DOHH2 (cell line): ENCODE results near the gene ZNRF3.

ENCODE experiments used
- H3F3A ChIP-seq: fragments of 200-600 bp; sonication (generic), shearing (Covaris generic); 2 replicates; pipeline ENCODE4 v1.6.0; 2016; ENCODE audit warnings: antibody characterized with exemption, mild to moderate bottlenecking; ENCODE audit not compliant: control insufficient read depth, insufficient read depth
- H3K27ac ChIP-seq: fragments of 200-600 bp; sonication (generic); 2 replicates; pipeline ENCODE4 v1.5.1; 2014; ENCODE audit warnings: low read depth, mild to moderate bottlenecking, low read length, moderate library complexity
- H3K27me3 ChIP-seq: fragments of 200-600 bp; sonication (generic); 2 replicates; pipeline ENCODE4 v1.6.1; 2014; ENCODE audit warnings: mild to moderate bottlenecking, low read length, mixed read lengths; ENCODE audit not compliant: control insufficient read depth
- H3K36me3 ChIP-seq: fragments of 200-600 bp; sonication (generic); 2 replicates; pipeline ENCODE4 v1.6.1; 2014; ENCODE audit warnings: mild to moderate bottlenecking, low read length, moderate library complexity, mixed read lengths; ENCODE audit not compliant: control insufficient read depth
- H3K4me1 ChIP-seq: fragments of 200-600 bp; sonication (generic); 2 replicates; pipeline ENCODE4 v1.6.1; 2014; ENCODE audit warnings: mild to moderate bottlenecking, low read length, mixed read lengths; ENCODE audit not compliant: control insufficient read depth
- H3K4me2 ChIP-seq: fragments of 200-600 bp; sonication (generic); 2 replicates; pipeline ENCODE4 v1.6.0; 2014; ENCODE audit warnings: mild to moderate bottlenecking, low read length, moderate library complexity
- H3K4me3 ChIP-seq: fragments of 200-600 bp; sonication (generic); 2 replicates; pipeline ENCODE4 v1.5.1; 2014; ENCODE audit warnings: mild to moderate bottlenecking, low read length, mixed read lengths
- H3K79me2 ChIP-seq: fragments of 200-600 bp; sonication (generic); 2 replicates; pipeline ENCODE4 v1.6.1; 2014; ENCODE audit warnings: mild to moderate bottlenecking, low read length, mixed read lengths; ENCODE audit not compliant: control insufficient read depth
- H3K9me2 ChIP-seq: fragments of 200-600 bp; sonication (generic); replicated peaks from 2 replicates; pipeline ENCODE4 v1.6.1; 2014; ENCODE audit warnings: mild to moderate bottlenecking, low read length, mixed read lengths; ENCODE audit not compliant: control insufficient read depth
- H3K9me3 ChIP-seq: fragments of 200-600 bp; sonication (generic); 2 replicates; pipeline ENCODE4 v1.6.1; 2014; ENCODE audit warnings: antibody characterized with exemption, low read length, mixed read lengths; ENCODE audit not compliant: control insufficient read depth, insufficient read depth
- H4K20me1 ChIP-seq: fragments of 200-600 bp; sonication (generic); 2 replicates; pipeline ENCODE4 v1.6.0; 2014; ENCODE audit warnings: low read depth, mild to moderate bottlenecking, antibody characterized with exemption, low read length, moderate library complexity; ENCODE audit not compliant: control insufficient read depth, insufficient read depth
- EZH2phosphoT487 ChIP-seq: fragments of 200-600 bp; sonication (generic); IDR thresholded peaks from 2 replicates; pipeline ENCODE4 v1.6.1; 2017; ENCODE audit warnings: borderline replicate concordance, mild to moderate bottlenecking, antibody characterized with exemption, low read length, moderate library complexity, mixed read lengths
- TF ChIP-seq, protein P1 (sequence below): fragments of 200-600 bp; sonication (generic); IDR thresholded peaks from one replicate; pipeline ENCODE4 v1.5.1; 2014; ENCODE audit warnings: antibody characterized with exemption, mild to moderate bottlenecking, low read depth, low read length; ENCODE audit not compliant: poor library complexity, severe bottlenecking

ZNRF3 gene

DNA sequence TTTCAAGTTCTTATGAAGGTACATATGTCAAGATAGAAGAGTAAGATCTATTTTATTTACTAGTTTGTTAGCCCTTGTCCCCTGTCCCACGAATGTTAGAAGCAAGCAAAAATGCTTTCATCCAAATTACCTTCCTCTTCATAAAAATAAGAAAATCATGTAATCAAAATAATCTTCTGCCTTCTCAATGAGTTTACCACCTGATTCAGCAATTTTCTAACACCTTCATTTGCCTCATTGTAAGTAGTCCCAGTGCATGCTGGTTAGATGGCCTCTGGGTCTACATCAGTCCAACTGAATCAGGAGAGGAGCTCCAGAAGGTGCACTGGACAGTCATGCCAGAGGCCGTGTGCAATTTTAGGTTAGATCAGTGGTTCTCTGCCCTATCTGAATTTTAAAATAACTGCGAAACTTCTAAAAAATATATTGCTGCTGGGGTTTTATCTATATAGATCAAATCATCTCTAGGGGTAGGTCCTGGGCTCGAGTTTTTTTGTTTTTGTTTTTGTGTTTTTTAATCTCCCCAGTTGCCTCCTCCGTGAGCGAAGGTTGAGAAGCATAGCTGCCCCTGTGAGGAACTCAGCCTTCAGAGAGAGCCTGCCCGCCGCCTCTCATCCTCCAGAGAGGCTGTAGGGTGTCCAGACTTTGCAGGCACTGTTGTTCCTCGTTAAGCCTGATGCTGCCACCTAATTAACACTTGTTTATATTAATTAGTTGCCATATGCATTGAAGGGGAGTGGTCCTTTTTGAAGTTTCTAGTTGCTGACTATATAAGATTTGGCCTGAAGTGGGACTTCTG lies 146.0 kb downstream of the ZNRF3 start:
- no peaks in the 10 kb centered on the region for H3K79me2 ChIP-seq
- H3K4me1 ChIP-seq, result no peaks in the 10 kb centered on the region
- H3K27me3 ChIP-seq, result peaks cover 32% of the 10 kb centered on the region
- H3K4me3 ChIP-seq, result no peak overlapping the region
- no peaks in the 10 kb centered on the region for H4K20me1 ChIP-seq
- no peak overlapping the region for H3K4me2 ChIP-seq
- no peaks in the 10 kb centered on the region for H3K9me3 ChIP-seq
- no peaks in the 10 kb centered on the region for H3F3A ChIP-seq
- TF ChIP-seq, protein P1, sequence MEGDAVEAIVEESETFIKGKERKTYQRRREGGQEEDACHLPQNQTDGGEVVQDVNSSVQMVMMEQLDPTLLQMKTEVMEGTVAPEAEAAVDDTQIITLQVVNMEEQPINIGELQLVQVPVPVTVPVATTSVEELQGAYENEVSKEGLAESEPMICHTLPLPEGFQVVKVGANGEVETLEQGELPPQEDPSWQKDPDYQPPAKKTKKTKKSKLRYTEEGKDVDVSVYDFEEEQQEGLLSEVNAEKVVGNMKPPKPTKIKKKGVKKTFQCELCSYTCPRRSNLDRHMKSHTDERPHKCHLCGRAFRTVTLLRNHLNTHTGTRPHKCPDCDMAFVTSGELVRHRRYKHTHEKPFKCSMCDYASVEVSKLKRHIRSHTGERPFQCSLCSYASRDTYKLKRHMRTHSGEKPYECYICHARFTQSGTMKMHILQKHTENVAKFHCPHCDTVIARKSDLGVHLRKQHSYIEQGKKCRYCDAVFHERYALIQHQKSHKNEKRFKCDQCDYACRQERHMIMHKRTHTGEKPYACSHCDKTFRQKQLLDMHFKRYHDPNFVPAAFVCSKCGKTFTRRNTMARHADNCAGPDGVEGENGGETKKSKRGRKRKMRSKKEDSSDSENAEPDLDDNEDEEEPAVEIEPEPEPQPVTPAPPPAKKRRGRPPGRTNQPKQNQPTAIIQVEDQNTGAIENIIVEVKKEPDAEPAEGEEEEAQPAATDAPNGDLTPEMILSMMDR, result no peak
- TF ChIP-seq EZH2phosphoT487, result no peak
- H3K27ac ChIP-seq, result no peak overlapping the region
- H3K36me3 ChIP-seq, result no peaks in the 10 kb centered on the region
- no peaks in the 10 kb centered on the region for H3K9me2 ChIP-seq

DNA sequence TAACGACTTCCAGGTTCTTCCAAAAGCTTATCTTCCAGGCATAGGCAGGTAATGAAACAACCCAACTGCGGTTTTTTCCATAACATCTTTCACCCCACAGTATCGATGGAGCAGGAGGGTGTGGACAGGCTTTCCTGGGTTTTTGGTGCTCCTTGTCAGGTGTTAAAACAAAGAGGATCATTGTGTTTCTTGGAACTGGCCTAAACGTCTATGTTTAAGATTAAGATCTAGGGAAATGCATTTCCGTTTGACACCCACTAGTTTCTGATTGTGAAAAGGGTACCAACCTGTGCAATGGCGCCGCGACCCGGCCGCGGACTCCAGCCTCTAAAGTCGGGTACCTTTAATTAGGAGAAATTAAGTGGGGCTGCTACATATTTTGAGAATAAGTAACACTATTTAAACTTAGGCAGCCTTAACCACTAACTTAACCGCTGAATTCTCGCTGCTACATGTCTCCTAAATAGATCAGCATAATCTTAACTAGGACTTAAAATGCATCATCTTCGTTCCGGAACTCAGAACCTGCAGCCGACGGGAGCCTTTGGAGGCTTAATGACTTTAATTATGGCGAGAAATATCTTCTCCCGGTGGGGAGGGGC lies 146.7 kb downstream of the ZNRF3 start:
- Histone ChIP-seq H3K4me2 (no peak overlapping the region), H3K27me3 (peaks cover 30% of the 10 kb centered on the region), H3K4me3 (no peak overlapping the region), H3K4me1 (no peaks in the 10 kb centered on the region), H3K9me2 (no peaks in the 10 kb centered on the region), H3K27ac (no peak overlapping the region), H3K9me3 (no peaks in the 10 kb centered on the region), H3K36me3 (no peaks in the 10 kb centered on the region), H3F3A (no peaks in the 10 kb centered on the region), H3K79me2 (no peaks in the 10 kb centered on the region), H4K20me1 (no peaks in the 10 kb centered on the region)
- TF ChIP-seq, protein P1, result no peak
- TF ChIP-seq EZH2phosphoT487, result no peak

DNA sequence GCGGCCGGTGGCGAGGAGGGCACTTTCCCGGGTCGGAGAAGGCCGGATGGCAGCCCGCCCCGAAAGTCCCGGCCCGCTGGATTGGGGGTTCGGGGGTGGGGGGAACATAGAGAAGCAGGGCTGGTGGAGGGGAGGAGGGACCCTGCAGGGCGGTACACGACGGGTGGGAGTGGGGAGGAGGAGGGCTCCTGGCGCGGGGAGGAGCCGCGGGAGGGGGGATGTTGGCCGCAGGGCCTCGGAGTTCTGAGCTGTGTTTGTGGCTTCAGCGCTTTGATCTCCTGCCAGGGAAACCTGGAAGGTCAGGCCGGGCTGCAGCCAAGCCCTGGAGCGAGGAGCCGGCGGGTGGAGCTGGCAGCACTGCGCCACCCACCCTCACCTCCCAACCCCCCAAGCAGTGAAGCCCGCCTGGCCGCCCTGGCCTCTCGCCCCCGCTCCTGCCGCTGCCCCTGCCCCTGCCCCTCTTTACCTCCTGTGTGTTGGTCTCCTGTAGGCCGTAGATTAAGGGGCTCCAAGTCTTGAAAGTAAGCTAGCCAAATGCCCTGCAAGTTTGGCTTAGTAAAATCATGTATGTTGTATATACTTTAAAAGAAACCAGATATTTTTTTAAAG lies 147.3 kb downstream of the ZNRF3 start:
- H3K4me3 ChIP-seq, result no peak overlapping the region
- H3K79me2 ChIP-seq, result no peaks in the 10 kb centered on the region
- H3K36me3 ChIP-seq, result no peaks in the 10 kb centered on the region
- H3K9me2 ChIP-seq, result no peaks in the 10 kb centered on the region
- TF ChIP-seq, protein P1, result no peak
- 0 out of 2 replicates have a peak, but pooled peaks have one; percentile 52 for TF ChIP-seq EZH2phosphoT487
- no peaks in the 10 kb centered on the region for H3F3A ChIP-seq
- H3K4me1 ChIP-seq, result no peaks in the 10 kb centered on the region
- H3K4me2 ChIP-seq, result no peak overlapping the region
- no peaks in the 10 kb centered on the region for H3K9me3 ChIP-seq
- no peak overlapping the region for H3K27ac ChIP-seq
- no peaks in the 10 kb centered on the region for H4K20me1 ChIP-seq
- H3K27me3 ChIP-seq, result peaks cover 30% of the 10 kb centered on the region
